Brain microvascular endothelial cell (primary cell): ENCODE data around the gene LYZL1.
"Not testable (repeated sequence)": the region's sequence is repeated elsewhere in the genome, so short reads cannot be mapped to it uniquely, and the experiment has no call there.

Experiments used
- DNase-seq: peaks from one replicate; pipeline ENCODE4 v3.0.0-alpha.2; 2020
- H3K27ac ChIP-seq: fragments of 250-450 bp; sonication (Bioruptor Pico); 2 replicates; pipeline ENCODE4 v1.5.1; 2020; ENCODE audit warnings: mild to moderate bottlenecking, moderate library complexity
- H3K27me3 ChIP-seq: fragments of 250-450 bp; sonication (Bioruptor Pico); replicated peaks from 2 replicates; pipeline ENCODE4 v1.5.1; 2020; ENCODE audit warnings: mild to moderate bottlenecking
- H3K36me3 ChIP-seq: fragments of 250-450 bp; sonication (Bioruptor Pico); replicated peaks from 2 replicates; pipeline ENCODE4 v1.5.1; 2020; ENCODE audit warnings: mild to moderate bottlenecking
- H3K4me3 ChIP-seq: 2 replicates; pipeline ENCODE4 v1.5.1; 2011; ENCODE audit warnings: low read depth, mild to moderate bottlenecking, control low read depth, low read length, moderate library complexity
- in situ Hi-C: cut with HindIII; loops from 2 replicates; pipeline ENCODE4 v1.10.0; 2017; ENCODE audit warnings: low sequenced_read_pairs, low pct_ligation_motif_present
- TF ChIP-seq, protein P1 (sequence below): IDR thresholded peaks from 2 replicates; pipeline ENCODE4 v1.5.1; 2011; ENCODE audit warnings: low read depth, mild to moderate bottlenecking, moderate library complexity, low read length, control low read depth, inconsistent platforms; ENCODE audit errors: missing control alignments

Gene LYZL1

DNA sequence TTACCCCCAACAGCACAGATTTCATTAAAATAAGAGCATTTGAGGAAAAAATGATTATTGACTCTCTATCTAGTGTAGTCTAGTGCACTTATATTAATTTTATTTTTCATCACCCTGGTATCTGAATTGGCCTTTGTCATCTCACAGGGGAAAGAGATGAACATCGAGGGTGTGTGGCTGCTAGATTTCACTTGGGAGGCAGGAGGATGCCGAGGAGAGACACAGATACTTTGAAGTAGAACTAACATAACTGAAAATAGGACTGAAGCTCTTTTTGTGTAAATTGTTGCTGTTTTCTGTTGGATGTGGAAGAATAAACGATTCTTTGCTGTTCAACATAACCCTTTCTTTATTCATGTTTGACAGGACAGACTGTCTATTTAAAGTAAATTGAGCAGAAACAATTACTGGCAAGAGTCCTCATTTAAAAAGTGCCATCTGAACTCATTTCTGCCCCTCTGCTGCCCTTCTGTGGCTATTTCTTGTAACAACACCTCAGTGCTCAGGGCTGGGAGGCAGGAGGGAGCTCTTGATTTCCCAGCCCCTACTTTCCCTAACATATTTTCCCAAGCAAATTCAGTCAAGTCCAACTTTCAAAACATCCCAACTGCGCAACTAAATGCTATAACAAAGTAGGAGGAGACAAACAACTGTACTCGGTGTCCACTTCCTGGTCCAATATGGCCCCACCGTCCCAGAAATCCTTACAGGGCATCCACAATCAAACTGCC is 15.6 kb downstream of the LYZL1 start:
- DNase-seq, result peak; percentile 72
- H3K27ac ChIP-seq, result no peak overlapping the region

DNA sequence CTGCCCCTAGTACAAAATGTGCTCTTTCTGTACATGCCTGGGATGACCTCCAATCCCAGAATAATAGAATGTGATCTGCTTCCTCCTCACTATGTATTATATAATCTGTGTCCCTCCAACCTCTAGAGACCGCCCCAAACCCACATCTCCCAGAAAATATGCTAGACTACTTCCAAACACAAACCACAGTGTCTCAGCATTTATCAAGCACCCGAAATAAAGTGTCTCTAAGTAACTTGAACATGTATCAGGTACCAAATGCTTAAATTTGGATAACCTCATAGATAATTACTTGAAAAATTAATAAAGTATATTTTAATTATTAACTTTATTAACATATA is 16.1 kb downstream of the LYZL1 start:
- H3K27ac ChIP-seq, result no peak overlapping the region
- no peaks in the 10 kb centered on the region for H3K27me3 ChIP-seq
- no peak overlapping the region for H3K4me3 ChIP-seq
- TF ChIP-seq, protein P1, sequence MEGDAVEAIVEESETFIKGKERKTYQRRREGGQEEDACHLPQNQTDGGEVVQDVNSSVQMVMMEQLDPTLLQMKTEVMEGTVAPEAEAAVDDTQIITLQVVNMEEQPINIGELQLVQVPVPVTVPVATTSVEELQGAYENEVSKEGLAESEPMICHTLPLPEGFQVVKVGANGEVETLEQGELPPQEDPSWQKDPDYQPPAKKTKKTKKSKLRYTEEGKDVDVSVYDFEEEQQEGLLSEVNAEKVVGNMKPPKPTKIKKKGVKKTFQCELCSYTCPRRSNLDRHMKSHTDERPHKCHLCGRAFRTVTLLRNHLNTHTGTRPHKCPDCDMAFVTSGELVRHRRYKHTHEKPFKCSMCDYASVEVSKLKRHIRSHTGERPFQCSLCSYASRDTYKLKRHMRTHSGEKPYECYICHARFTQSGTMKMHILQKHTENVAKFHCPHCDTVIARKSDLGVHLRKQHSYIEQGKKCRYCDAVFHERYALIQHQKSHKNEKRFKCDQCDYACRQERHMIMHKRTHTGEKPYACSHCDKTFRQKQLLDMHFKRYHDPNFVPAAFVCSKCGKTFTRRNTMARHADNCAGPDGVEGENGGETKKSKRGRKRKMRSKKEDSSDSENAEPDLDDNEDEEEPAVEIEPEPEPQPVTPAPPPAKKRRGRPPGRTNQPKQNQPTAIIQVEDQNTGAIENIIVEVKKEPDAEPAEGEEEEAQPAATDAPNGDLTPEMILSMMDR, result no peak
- H3K36me3 ChIP-seq, result no peaks in the 10 kb centered on the region
- in situ Hi-C loops, result no loop called here
- no peak for DNase-seq

More for the DNA sequence above, 15.6 kb downstream of the LYZL1 start:
- TF ChIP-seq, protein P1, result peak; percentile 85
- H3K36me3 ChIP-seq, result no peaks in the 10 kb centered on the region
- H3K27me3 ChIP-seq, result no peaks in the 10 kb centered on the region
- no peak overlapping the region for H3K4me3 ChIP-seq
- in situ Hi-C loops, result no loop called here

DNA sequence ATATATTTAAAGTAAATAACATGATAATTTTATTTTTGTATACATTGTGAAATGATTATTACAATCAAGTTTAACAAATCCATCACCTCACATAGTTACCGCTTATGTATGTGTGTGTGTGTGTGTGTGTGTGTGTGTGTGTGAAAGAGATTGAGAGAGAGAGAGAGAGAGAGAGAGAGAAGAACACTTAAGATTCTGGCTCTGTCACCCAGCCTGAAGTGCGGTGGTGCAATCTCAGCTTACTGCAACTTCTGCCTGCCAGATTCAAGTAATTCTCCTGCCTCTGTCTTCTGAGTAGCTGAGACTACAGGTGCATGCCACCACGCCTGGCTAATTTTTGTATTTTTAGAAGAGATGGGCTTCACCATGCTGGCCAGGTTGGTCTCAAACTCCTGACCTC is 17.8 kb downstream of the LYZL1 start:
- no peak for DNase-seq
- Histone ChIP-seq H3K27ac (no peak overlapping the region), H3K27me3 (no peaks in the 10 kb centered on the region), H3K36me3 (no peaks in the 10 kb centered on the region), H3K4me3 (no peak overlapping the region)
- TF ChIP-seq, protein P1, result no peak
- in situ Hi-C loops, result no loop called here

DNA sequence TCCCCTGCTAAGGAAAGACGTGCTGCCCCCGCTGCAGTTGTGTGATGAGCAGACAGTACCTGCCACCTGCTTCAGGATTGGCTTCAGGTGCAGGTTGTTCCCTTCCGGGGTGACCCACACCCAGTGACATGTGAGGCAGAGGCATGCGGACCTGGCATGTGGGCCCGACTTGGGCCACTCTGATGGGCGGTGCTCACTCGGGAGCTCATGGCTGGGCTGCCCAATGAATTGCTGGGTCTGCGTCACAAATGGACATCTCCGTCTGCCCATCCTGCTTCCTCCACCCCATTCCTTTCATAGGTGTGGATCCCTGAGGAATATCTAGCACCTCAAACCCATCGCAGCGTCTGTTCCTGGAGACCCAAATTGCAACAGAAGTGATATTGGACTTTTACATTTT is 19.3 kb downstream of the LYZL1 start:
- in situ Hi-C loops, H3K4me3 ChIP-seq, H3K36me3 ChIP-seq, H3K27ac ChIP-seq, DNase-seq, H3K27me3 ChIP-seq: not testable (repeated sequence)

DNA sequence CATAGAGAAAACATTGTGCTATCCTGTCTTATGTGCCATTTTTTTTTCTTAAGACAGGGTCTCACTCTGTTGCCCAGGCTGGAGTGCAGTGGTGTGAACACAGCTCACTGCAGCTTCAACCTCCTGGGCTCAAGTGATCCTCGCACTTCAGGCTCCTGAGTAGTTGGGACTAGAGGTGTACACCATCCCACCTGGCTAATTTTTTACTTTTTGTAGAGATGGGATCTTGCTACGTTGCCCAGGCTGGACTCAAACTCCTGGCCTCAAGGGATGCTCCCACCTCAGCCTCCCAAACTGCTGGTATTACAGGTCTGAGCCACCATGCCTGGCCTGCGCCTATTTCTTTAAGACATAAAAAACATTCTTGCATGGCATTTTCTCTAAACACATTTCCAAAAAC is 20.6 kb downstream of the LYZL1 start:
- in situ Hi-C loops, result no loop called here
- H3K4me3 ChIP-seq, result no peak overlapping the region
- TF ChIP-seq, protein P1, result no peak
- no peaks in the 10 kb centered on the region for H3K27me3 ChIP-seq
- no peak for DNase-seq
- no peak overlapping the region for H3K27ac ChIP-seq
- H3K36me3 ChIP-seq, result no peaks in the 10 kb centered on the region

DNA sequence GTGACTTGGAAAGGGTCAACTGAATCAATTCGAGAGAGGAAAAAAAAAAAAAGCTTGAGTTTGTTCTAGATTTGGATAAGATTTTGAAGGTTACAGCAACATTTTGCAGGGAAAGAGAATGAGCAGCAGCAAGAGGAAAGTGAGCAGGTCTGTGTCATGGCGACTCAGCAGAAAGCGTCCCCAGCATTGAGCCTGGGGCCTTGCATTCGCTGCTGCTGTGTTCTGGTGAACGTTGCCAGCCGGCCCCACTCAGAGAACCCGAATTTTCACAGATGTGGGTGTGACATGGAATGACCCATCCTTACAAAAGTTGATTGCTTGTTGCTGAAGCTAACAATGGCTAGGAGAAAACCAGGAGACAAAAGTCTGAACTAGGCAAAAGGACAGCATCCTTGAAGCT is 21.6 kb downstream of the LYZL1 start:
- in situ Hi-C loops, H3K36me3 ChIP-seq, H3K27me3 ChIP-seq, H3K27ac ChIP-seq, DNase-seq, H3K4me3 ChIP-seq: not testable (repeated sequence)

DNA sequence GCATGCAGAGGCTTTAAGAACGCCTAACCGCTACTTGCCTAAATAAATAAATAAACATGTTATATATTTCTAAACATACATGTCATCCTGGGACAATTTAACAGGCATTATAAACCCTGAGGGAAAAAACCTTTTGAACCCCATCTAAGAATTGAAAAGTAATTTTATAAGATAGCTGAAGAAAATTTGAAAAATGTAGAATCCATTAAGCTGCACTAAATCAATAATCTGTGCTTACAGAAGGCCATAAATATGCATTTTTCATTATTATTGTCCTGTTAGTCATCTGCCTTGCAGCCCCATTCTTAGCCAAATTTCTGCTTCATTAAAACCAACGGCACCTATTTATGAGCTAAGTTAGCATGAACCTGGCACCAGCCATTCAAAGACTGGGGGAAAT is 24.2 kb downstream of the LYZL1 start:
- DNase-seq, result no peak
- H3K4me3 ChIP-seq, result no peak overlapping the region
- no peak overlapping the region for H3K27ac ChIP-seq
- no peaks in the 10 kb centered on the region for H3K36me3 ChIP-seq
- no peaks in the 10 kb centered on the region for H3K27me3 ChIP-seq
- TF ChIP-seq, protein P1, result no peak
- in situ Hi-C loops, result no loop called here
